Erythroblast (primary cell): ENCODE data around the gene SMPDL3A.

Experiments
- GATA1 ChIP-seq: IDR thresholded peaks from 2 replicates; pipeline ENCODE4 v1.6.1; 2011; ENCODE audit warnings: low read depth, mild to moderate bottlenecking, control low read depth, low read length, moderate library complexity
- POLR2A ChIP-seq: IDR thresholded peaks from 2 replicates; pipeline ENCODE4 v1.6.1; 2011; ENCODE audit warnings: mild to moderate bottlenecking, low read length

GRCh38 chr6:122788208-122788607, 850 bp upstream of the SMPDL3A start:
- no peak for TF ChIP-seq POLR2A
- no peak for TF ChIP-seq GATA1
